MM.1S (cell line): ENCODE measurements around the gene UNC5A.

Experiments used
- DNase-seq: peaks from one replicate; pipeline ENCODE4 v3.0.0-alpha.2; 2015
- H2AFZ ChIP-seq: fragments of 300-600 bp; sonication (generic); 2 replicates; pipeline ENCODE4 v1.6.0; 2016; ENCODE audit warnings: antibody characterized with exemption, low read length
- H3F3A ChIP-seq: fragments of 300-600 bp; sonication (generic); 2 replicates; pipeline ENCODE4 v1.6.1; 2016; ENCODE audit warnings: mild to moderate bottlenecking, antibody characterized with exemption, low read length, moderate library complexity, mixed read lengths; ENCODE audit not compliant: insufficient read depth
- H3K27ac ChIP-seq: fragments of 300-600 bp; sonication (generic); 2 replicates; pipeline ENCODE4 v1.5.1; 2016; ENCODE audit warnings: mild to moderate bottlenecking, low read length
- H3K27me3 ChIP-seq: fragments of 300-600 bp; sonication (generic); replicated peaks from 2 replicates; pipeline ENCODE4 v1.6.0; 2016; ENCODE audit warnings: low read length; ENCODE audit not compliant: insufficient read depth
- H3K36me3 ChIP-seq: fragments of 300-600 bp; sonication (generic); replicated peaks from 2 replicates; pipeline ENCODE4 v1.6.1; 2016; ENCODE audit warnings: mild to moderate bottlenecking, low read length, mixed read lengths; ENCODE audit not compliant: insufficient read depth
- H3K4me1 ChIP-seq: fragments of 300-600 bp; sonication (generic); 2 replicates; pipeline ENCODE4 v1.6.1; 2016; ENCODE audit warnings: low read length, mixed read lengths
- H3K4me2 ChIP-seq: fragments of 300-600 bp; sonication (generic); 2 replicates; pipeline ENCODE4 v1.6.0; 2016; ENCODE audit warnings: low read depth, low read length
- H3K4me3 ChIP-seq: fragments of 300-600 bp; sonication (generic); 2 replicates; pipeline ENCODE4 v1.5.1; 2016; ENCODE audit warnings: low read length, mixed read lengths
- H3K79me2 ChIP-seq: fragments of 300-600 bp; sonication (generic); 2 replicates; pipeline ENCODE4 v1.6.1; 2016; ENCODE audit warnings: mixed run types, low read length, mixed read lengths
- H3K9ac ChIP-seq: fragments of 300-600 bp; sonication (generic); 2 replicates; pipeline ENCODE4 v1.6.1; 2016; ENCODE audit warnings: low read length, mixed read lengths
- H3K9me2 ChIP-seq: fragments of 300-600 bp; sonication (generic); replicated peaks from 2 replicates; pipeline ENCODE4 v1.6.1; 2016; ENCODE audit warnings: mild to moderate bottlenecking, low read length, mixed read lengths; ENCODE audit not compliant: insufficient read depth
- H3K9me3 ChIP-seq: fragments of 300-600 bp; sonication (generic); replicated peaks from 2 replicates; pipeline ENCODE4 v1.6.1; 2016; ENCODE audit warnings: mild to moderate bottlenecking, low read length, mixed read lengths; ENCODE audit not compliant: insufficient read depth
- H4K20me1 ChIP-seq: fragments of 300-600 bp; sonication (generic); 2 replicates; pipeline ENCODE4 v1.6.1; 2016; ENCODE audit warnings: mild to moderate bottlenecking, low read length, moderate library complexity, mixed read lengths; ENCODE audit not compliant: insufficient read depth
- CTCF ChIP-seq: fragments of 300-600 bp; sonication (generic); IDR thresholded peaks from 2 replicates; pipeline ENCODE4 v1.5.1; 2016; ENCODE audit warnings: antibody characterized with exemption, low read length, mixed read lengths
- EZH2 ChIP-seq: fragments of 300-600 bp; sonication (generic); optimal IDR thresholded peaks from 2 replicates; pipeline ENCODE3; 2017; ENCODE audit warnings: low read depth, mild to moderate bottlenecking, antibody characterized with exemption, low read length, mixed read lengths
- EZH2phosphoT487 ChIP-seq: fragments of 300-600 bp; sonication (generic); IDR thresholded peaks from 2 replicates; pipeline ENCODE4 v1.6.1; 2018; ENCODE audit warnings: antibody characterized with exemption, low read length

UNC5A gene

GRCh38 chr5:176918613-176919012 is 108.3 kb downstream of the UNC5A start:
- H3K9ac ChIP-seq: no peak overlapping the region
- no peak overlapping the region for H2AFZ ChIP-seq

GRCh38 chr5:176921714-176922113 is 111.4 kb downstream of the UNC5A start:
- Histone ChIP-seq H3K36me3 (no peaks in the 10 kb centered on the region; the same call in none of the 2 replicates), H3K9me3 (no peaks in the 10 kb centered on the region), H3K79me2 (peaks cover 10% of the 10 kb centered on the region), H3K27me3 (no peaks in the 10 kb centered on the region), H2AFZ (no peak overlapping the region), H3K9me2 (no peaks in the 10 kb centered on the region), H3F3A (no peaks in the 10 kb centered on the region; the same call in 1 of the 2 replicates), H3K4me1 (peaks cover 12% of the 10 kb centered on the region), H3K4me3 (no peak overlapping the region), H3K4me2 (no peak overlapping the region), H3K27ac (no peak overlapping the region), H4K20me1 (no peaks in the 10 kb centered on the region; the same call in 1 of the 2 replicates), H3K9ac (no peak overlapping the region)
- DNase-seq: no peak
- TF ChIP-seq EZH2phosphoT487 (no peak), CTCF (no peak), EZH2 (no peak)

More at GRCh38 chr5:176918613-176919012, 108.3 kb downstream of the UNC5A start:
- Histone ChIP-seq H3K9me2 (no peaks in the 10 kb centered on the region), H3K36me3 (no peaks in the 10 kb centered on the region; the same call in 1 of the 2 replicates), H3K9me3 (no peaks in the 10 kb centered on the region), H3F3A (peaks cover 4% of the 10 kb centered on the region), H3K4me3 (no peak overlapping the region), H3K4me2 (no peak overlapping the region), H4K20me1 (no peaks in the 10 kb centered on the region; the same call in 1 of the 2 replicates), H3K4me1 (peaks cover 23% of the 10 kb centered on the region), H3K79me2 (peaks cover 16% of the 10 kb centered on the region), H3K27ac (no peak overlapping the region), H3K27me3 (no peaks in the 10 kb centered on the region)
- no peak for DNase-seq
- TF ChIP-seq EZH2phosphoT487 (no peak), EZH2 (no peak), CTCF (no peak)

- H3F3A ChIP-seq: no peaks in the 10 kb centered on the region
- H3K4me3 ChIP-seq: no peak overlapping the region
- TF ChIP-seq EZH2 (no peak), CTCF (no peak), EZH2phosphoT487 (no peak)
- no peak overlapping the region for H3K9ac ChIP-seq
- no peak overlapping the region for H2AFZ ChIP-seq
- H3K9me2 ChIP-seq: no peaks in the 10 kb centered on the region
- H3K4me1 ChIP-seq: peaks cover 4% of the 10 kb centered on the region; the same call in 1 of the 2 replicates
- H4K20me1 ChIP-seq: no peaks in the 10 kb centered on the region
- no peak for DNase-seq
- no peaks in the 10 kb centered on the region for H3K9me3 ChIP-seq
- no peaks in the 10 kb centered on the region for H3K27me3 ChIP-seq
- H3K36me3 ChIP-seq: no peaks in the 10 kb centered on the region; the same call in none of the 2 replicates
- H3K27ac ChIP-seq: no peak overlapping the region
- no peak overlapping the region for H3K4me2 ChIP-seq
- H3K79me2 ChIP-seq: peaks cover 10% of the 10 kb centered on the region
Measured at GRCh38 chr5:176922817-176923216, 112.5 kb downstream of the UNC5A start.
